Bronchial epithelial cell (primary cell): Measurements from ENCODE around the gene BBX. TPM values are rescaled to one million over a fixed set of nuclear protein-coding genes. Genes with fewer than 3 reads are reported as not detected.

Experiments
- DNase-seq: peaks from one replicate; pipeline ENCODE4 v3.0.0-alpha.2; 2010; ENCODE audit warnings: low read depth
- FAIRE-seq: peaks from 2 replicates; lab custom pipeline; 2011; peaks lifted over from hg19 to GRCh38; lab: Jason Lieb, UNC
- H3K27me3 ChIP-seq: 2 replicates; pipeline ENCODE4 v1.5.1; 2011; ENCODE audit warnings: low read length; ENCODE audit not compliant: control insufficient read depth, insufficient read depth
- H3K36me3 ChIP-seq: 2 replicates; pipeline ENCODE4 v1.5.1; 2011; ENCODE audit warnings: low read length; ENCODE audit not compliant: control insufficient read depth, insufficient read depth
- H3K4me3 ChIP-seq: 2 replicates; pipeline ENCODE4 v1.5.1; 2011; ENCODE audit warnings: mild to moderate bottlenecking, low read depth, low read length, control low read depth
- total RNA-seq: library from RNA; depleted of rRNA; stranded (reverse); fragments of >200 nt; gene quantifications from 2 replicates; pipeline ENCODE4 v1.2.1, GENCODE V29; 2014
- TF ChIP-seq, protein P1 (sequence below): IDR thresholded peaks from 2 replicates; pipeline ENCODE4 v1.5.1; 2011; ENCODE audit warnings: mild to moderate bottlenecking, moderate library complexity, low read length, control low read depth, inconsistent platforms; ENCODE audit not compliant: insufficient read depth, severe bottlenecking

The BBX gene
- total RNA-seq, 1 donor from 2014 or later = 49.5 TPM

DNA sequence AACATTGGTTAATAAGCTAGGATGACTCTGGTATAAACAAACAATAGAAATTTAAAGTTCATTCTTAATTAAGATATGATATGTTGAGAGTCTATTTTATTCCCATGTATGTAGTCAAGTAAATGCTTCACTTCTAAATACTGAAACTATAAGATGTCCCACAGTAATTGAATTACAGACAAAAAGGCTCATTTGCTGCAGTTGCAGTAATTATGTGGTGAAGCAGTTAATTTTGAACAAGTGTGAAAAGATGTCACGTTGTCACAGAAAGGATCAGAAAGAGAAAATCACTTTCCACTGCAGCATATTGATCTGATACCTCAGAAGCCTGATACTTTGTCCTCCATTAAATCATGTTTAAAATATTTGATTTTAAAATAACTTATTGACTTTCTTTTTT lies 159.8 kb downstream of the BBX start:
- TF ChIP-seq, protein P1, sequence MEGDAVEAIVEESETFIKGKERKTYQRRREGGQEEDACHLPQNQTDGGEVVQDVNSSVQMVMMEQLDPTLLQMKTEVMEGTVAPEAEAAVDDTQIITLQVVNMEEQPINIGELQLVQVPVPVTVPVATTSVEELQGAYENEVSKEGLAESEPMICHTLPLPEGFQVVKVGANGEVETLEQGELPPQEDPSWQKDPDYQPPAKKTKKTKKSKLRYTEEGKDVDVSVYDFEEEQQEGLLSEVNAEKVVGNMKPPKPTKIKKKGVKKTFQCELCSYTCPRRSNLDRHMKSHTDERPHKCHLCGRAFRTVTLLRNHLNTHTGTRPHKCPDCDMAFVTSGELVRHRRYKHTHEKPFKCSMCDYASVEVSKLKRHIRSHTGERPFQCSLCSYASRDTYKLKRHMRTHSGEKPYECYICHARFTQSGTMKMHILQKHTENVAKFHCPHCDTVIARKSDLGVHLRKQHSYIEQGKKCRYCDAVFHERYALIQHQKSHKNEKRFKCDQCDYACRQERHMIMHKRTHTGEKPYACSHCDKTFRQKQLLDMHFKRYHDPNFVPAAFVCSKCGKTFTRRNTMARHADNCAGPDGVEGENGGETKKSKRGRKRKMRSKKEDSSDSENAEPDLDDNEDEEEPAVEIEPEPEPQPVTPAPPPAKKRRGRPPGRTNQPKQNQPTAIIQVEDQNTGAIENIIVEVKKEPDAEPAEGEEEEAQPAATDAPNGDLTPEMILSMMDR = no peak
- H3K27me3 ChIP-seq = no peaks in the 10 kb centered on the region
- DNase-seq = no peak
- H3K36me3 ChIP-seq = no peaks in the 10 kb centered on the region
- no peak overlapping the region for H3K4me3 ChIP-seq
- FAIRE-seq = no peak

DNA sequence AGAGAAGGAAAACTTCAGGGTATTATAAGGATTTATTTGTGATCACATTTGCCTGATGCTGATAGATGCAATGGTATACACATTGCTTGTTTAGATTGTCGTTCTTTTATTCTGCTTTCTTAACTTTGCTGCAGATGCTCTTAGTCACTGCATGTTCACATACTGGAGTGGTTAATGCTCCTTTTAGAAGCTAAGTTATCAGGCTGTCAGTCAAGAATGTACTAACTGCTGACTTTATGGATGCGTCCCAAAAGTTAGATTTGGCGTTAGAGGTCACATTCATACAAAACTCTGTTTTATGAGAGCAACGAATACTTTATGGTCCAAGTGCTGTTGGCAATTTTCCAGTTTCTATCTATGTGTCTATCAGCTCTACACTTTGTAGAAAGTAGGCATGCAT lies 160.7 kb downstream of the BBX start:
- FAIRE-seq (peak; percentile 23), DNase-seq (no peak)
- H3K27me3 ChIP-seq = no peaks in the 10 kb centered on the region
- TF ChIP-seq, protein P1 = no peak
- no peak overlapping the region for H3K4me3 ChIP-seq
- H3K36me3 ChIP-seq = no peaks in the 10 kb centered on the region

DNA sequence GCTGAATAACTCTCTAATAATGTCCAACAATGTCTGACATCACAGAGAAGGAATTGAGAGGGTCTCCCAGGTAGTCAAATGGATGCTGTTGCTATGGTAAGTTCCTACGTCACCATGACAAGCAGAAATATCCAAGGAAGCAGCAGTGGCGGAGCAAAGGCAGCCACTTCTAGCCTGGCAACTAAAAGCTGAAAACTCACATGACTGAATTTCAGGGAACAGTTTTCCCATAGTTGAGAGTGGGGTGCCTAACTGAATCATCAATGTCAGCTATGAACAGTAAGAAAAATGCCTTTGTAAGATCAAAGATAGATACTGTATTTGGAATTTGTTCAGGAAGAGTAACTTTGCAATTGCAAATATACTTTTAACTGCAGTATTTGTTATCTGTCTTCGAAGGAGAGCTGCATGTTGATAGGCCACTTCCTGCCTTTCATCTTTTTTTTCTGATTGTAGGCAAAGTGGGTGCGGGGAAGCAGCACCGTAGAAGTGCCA lies 161.7 kb downstream of the BBX start:
- FAIRE-seq = no peak
- Histone ChIP-seq H3K27me3 (no peaks in the 10 kb centered on the region), H3K4me3 (no peak overlapping the region), H3K36me3 (no peaks in the 10 kb centered on the region)
- TF ChIP-seq, protein P1 = no peak
- DNase-seq = no peak

DNA sequence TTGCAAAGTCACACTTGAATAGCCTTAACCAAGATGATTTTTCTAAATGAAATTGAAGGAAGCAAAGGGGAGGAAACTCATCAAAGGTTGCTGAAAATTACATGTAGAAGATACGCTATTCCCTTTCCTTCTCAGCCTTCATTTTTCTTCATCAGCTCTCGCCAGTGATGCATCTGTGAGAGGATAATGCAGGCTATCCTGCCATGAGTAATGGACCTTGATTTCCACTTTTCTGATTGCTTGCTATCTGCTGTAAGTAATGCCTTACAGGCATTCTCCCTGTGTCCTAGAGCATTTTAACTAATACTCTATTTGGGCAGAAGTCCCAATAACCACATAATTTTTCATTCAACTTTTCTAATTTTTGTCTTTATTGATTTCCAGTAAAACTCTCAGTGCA lies 162.6 kb downstream of the BBX start:
- FAIRE-seq (no peak), DNase-seq (no peak)
- TF ChIP-seq, protein P1 = no peak
- Histone ChIP-seq H3K36me3 (no peaks in the 10 kb centered on the region), H3K27me3 (no peaks in the 10 kb centered on the region), H3K4me3 (no peak overlapping the region)

DNA sequence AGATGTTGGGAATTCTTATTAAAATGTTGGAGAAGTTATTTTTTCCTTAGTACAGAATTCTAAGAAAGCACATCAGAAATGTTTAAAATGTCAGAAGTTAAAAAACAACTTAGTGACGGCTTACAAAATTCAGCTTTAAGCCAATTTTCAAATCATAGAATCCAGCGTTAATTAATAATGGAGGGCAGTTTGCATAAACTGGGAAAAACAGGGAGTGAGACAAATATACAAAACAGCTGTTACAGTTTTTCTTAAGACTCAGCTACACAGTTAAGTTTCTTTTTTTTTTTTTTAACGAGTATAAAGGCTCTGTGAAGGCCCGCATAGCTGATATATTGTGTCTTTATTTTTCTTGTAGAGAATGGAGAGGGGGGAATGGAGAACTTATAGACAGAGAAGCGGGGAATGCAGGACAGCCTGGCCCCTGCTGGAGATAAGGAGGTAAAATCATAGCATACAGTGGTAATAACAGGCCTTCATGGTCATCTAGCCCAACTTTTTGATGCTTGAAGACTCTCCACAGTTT lies 164.4 kb downstream of the BBX start:
- no peaks in the 10 kb centered on the region for H3K27me3 ChIP-seq
- DNase-seq (no peak), FAIRE-seq (no peak)
- TF ChIP-seq, protein P1 = no peak
- no peaks in the 10 kb centered on the region for H3K36me3 ChIP-seq
- H3K4me3 ChIP-seq = no peak overlapping the region

DNA sequence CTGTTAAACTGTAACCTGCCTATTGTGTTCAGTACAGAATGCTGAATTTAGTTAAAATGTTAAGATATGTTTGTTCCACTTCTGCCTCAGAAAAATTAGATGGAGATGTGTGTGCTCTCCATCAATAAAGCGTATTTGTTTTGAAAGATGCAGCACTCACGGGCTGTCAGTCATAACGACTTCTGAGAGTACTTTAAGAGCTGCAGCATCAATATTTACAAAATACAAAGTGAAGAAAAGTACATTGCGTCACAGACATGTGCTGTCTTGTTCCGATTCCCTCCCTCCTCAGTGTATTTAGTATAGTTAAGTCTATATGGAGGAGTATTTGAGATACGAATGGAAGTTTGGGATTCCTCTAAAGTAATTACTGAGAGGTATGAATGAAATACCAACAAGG lies 166.6 kb downstream of the BBX start:
- TF ChIP-seq, protein P1 = no peak
- Histone ChIP-seq H3K27me3 (no peaks in the 10 kb centered on the region), H3K4me3 (no peak overlapping the region), H3K36me3 (no peaks in the 10 kb centered on the region)
- DNase-seq (peak; percentile 88), FAIRE-seq (no peak)
